ENCODE measurements around the gene ZDHHC19.
"Not testable (repeated sequence)": the region's sequence is repeated elsewhere in the genome, so short reads cannot be mapped to it uniquely, and the experiment has no call there.

ZDHHC19 gene

GRCh38 chr3:196210673-196211556, at the start of gene ZDHHC19:
TSS of gene ZDHHC19 (minus strand) at chr3:196211400. CDS start at chr3:196211315, 85 bp downstream.
- no peak for DNase-seq (ENCODE audit: low read depth)

- no peak for DNase-seq (ENCODE audit: low read depth)
Measured at GRCh38 chr3:196260784-196261183, 49.6 kb upstream of the ZDHHC19 start.

GRCh38 chr3:196255776-196256175, 44.6 kb upstream of the ZDHHC19 start:
- DNase-seq (ENCODE audit: low read depth): no peak

GRCh38 chr3:196254376-196255283, 43.4 kb upstream of the ZDHHC19 start:
- DNase-seq (ENCODE audit: low read depth): no peak

GRCh38 chr3:196251918-196252317, 40.7 kb upstream of the ZDHHC19 start:
- no peak for DNase-seq (ENCODE audit: low read depth)

- DNase-seq (ENCODE audit: low read depth): peak; percentile 82
Measured at GRCh38 chr3:196246612-196247308, 35.6 kb upstream of the ZDHHC19 start.

GRCh38 chr3:196244166-196244565, 33.0 kb upstream of the ZDHHC19 start:
- not testable (repeated sequence) for DNase-seq (ENCODE audit: low read depth)

- DNase-seq (ENCODE audit: low read depth): no peak
Measured at GRCh38 chr3:196241704-196242103, 30.5 kb upstream of the ZDHHC19 start.

- DNase-seq (ENCODE audit: low read depth): no peak
Measured at GRCh38 chr3:196240424-196240823, 29.2 kb upstream of the ZDHHC19 start.

GRCh38 chr3:196238612-196239560, 27.7 kb upstream of the ZDHHC19 start:
- DNase-seq (ENCODE audit: low read depth): no peak

GRCh38 chr3:196237203-196237602, 26.0 kb upstream of the ZDHHC19 start:
- no peak for DNase-seq (ENCODE audit: low read depth)

- no peak for DNase-seq (ENCODE audit: low read depth)
Measured at GRCh38 chr3:196236223-196236622, 25.0 kb upstream of the ZDHHC19 start.

GRCh38 chr3:196235452-196236122, 24.4 kb upstream of the ZDHHC19 start:
- DNase-seq (ENCODE audit: low read depth): no peak

GRCh38 chr3:196232882-196233251, 21.7 kb upstream of the ZDHHC19 start:
- no peak for DNase-seq (ENCODE audit: low read depth)

- no peak for DNase-seq (ENCODE audit: low read depth)
Measured at GRCh38 chr3:196232154-196232881, 21.1 kb upstream of the ZDHHC19 start.

GRCh38 chr3:196227629-196228493, 16.7 kb upstream of the ZDHHC19 start:
- no peak for DNase-seq (ENCODE audit: low read depth)

GRCh38 chr3:196227121-196227561, 15.9 kb upstream of the ZDHHC19 start:
- DNase-seq (ENCODE audit: low read depth): no peak

GRCh38 chr3:196225763-196226364, 14.7 kb upstream of the ZDHHC19 start:
- DNase-seq (ENCODE audit: low read depth): no peak

All from stromal cell of bone marrow (primary cell).